ENCODE results near the gene TNS1. TPM values are rescaled to one million over a fixed set of nuclear protein-coding genes. Genes with fewer than 3 reads are reported as not detected.

TNS1 gene
- total RNA-seq, 3 donors from 2014 or later (not counting 1 experiment from before 2014, with no cell fraction given): 1.1 to 3.0 (median 2.1) TPM

- no peaks in the 10 kb centered on the region for H3K9me3 ChIP-seq (ENCODE audit: control insufficient read depth, insufficient read depth, low read length)
- WGBS (ENCODE audit: insufficient coverage): 88% methylated on average over 3 of the region's 3 CpGs
- H3K4me1 ChIP-seq (ENCODE audit: control insufficient read depth, insufficient read depth, low read length): peaks cover 4% of the 10 kb centered on the region
- Mint-ChIP-seq H3K27me3 (ENCODE audit: low read depth in 2 of 2) (peaks cover 23 to 24% of the 10 kb centered on the region in 2 donors), H3K36me3 (no peaks in the 10 kb centered on the region), H3K9me3 (no peaks in the 10 kb centered on the region), H3K4me3 (no peak overlapping the region), H3K4me1 (peaks cover 0 to 7% of the 10 kb centered on the region in 2 donors), H3K27ac (no peak overlapping the region)
- no peak for ATAC-seq
- no peaks in the 10 kb centered on the region for H3K27me3 ChIP-seq (ENCODE audit: control insufficient read depth, insufficient read depth, low read length)
- no peak overlapping the region for H3K27ac ChIP-seq (ENCODE audit: low read length)
- no peaks in the 10 kb centered on the region for H3K36me3 ChIP-seq (ENCODE audit: control insufficient read depth, insufficient read depth, low read length)
- intact Hi-C loops (cut with micrococcal nuclease): no loop called here
- no peak for TF ChIP-seq CTCF (IDR thresholded peaks at IDR 0.05)
- no peak for DNase-seq
- no peak overlapping the region for H3K4me3 ChIP-seq (ENCODE audit: low read length)
These were observed 63.6 kb downstream of the TNS1 start for GRCh38 chr2:217939220-217939619.

- Mint-ChIP-seq H3K4me3 (no peak overlapping the region), H3K9me3 (no peaks in the 10 kb centered on the region), H3K27ac (no peak overlapping the region), H3K4me1 (peaks cover 0 to 14% of the 10 kb centered on the region in 2 donors), H3K27me3 (ENCODE audit: low read depth in 2 of 2) (peaks cover 25 to 32% of the 10 kb centered on the region in 2 donors), H3K36me3 (no peaks in the 10 kb centered on the region)
- no peak overlapping the region for H3K27ac ChIP-seq (ENCODE audit: low read length)
- 77% methylated on average over 6 of the region's 6 CpGs for WGBS (ENCODE audit: insufficient coverage)
- peaks cover 7% of the 10 kb centered on the region for H3K4me1 ChIP-seq (ENCODE audit: control insufficient read depth, insufficient read depth, low read length)
- ATAC-seq (no peak), DNase-seq (no peak)
- no peak for TF ChIP-seq CTCF (IDR thresholded peaks at IDR 0.05)
- no peak overlapping the region for H3K4me3 ChIP-seq (ENCODE audit: low read length)
- no peaks in the 10 kb centered on the region for H3K27me3 ChIP-seq (ENCODE audit: control insufficient read depth, insufficient read depth, low read length)
- intact Hi-C loops (cut with micrococcal nuclease): no loop called here
- no peaks in the 10 kb centered on the region for H3K9me3 ChIP-seq (ENCODE audit: control insufficient read depth, insufficient read depth, low read length)
- H3K36me3 ChIP-seq (ENCODE audit: control insufficient read depth, insufficient read depth, low read length): no peaks in the 10 kb centered on the region
These were observed 64.8 kb downstream of the TNS1 start for GRCh38 chr2:217938036-217938435.

GRCh38 chr2:217937446-217937845 lies 65.3 kb downstream of the TNS1 start:
- H3K4me3 ChIP-seq (ENCODE audit: low read length): no peak overlapping the region
- no peak overlapping the region for H3K4me3 Mint-ChIP-seq
- no peak overlapping the region for H3K27ac ChIP-seq (ENCODE audit: low read length)
- no peak for TF ChIP-seq CTCF (IDR thresholded peaks at IDR 0.05)
- intact Hi-C loops (cut with micrococcal nuclease): no loop called here
- H3K9me3 ChIP-seq (ENCODE audit: control insufficient read depth, insufficient read depth, low read length): no peaks in the 10 kb centered on the region
- H3K36me3 Mint-ChIP-seq: no peaks in the 10 kb centered on the region
- H3K36me3 ChIP-seq (ENCODE audit: control insufficient read depth, insufficient read depth, low read length): no peaks in the 10 kb centered on the region
- ATAC-seq (no peak), DNase-seq (no peak)
- H3K27me3 ChIP-seq (ENCODE audit: control insufficient read depth, insufficient read depth, low read length): no peaks in the 10 kb centered on the region
- H3K4me1 ChIP-seq (ENCODE audit: control insufficient read depth, insufficient read depth, low read length): peaks cover 7% of the 10 kb centered on the region
- peaks cover 25 to 34% of the 10 kb centered on the region in 2 donors for H3K27me3 Mint-ChIP-seq (ENCODE audit: low read depth in 2 of 2)
- H3K27ac Mint-ChIP-seq: no peak overlapping the region
- H3K4me1 Mint-ChIP-seq: peaks cover 0 to 15% of the 10 kb centered on the region in 2 donors
- no peaks in the 10 kb centered on the region for H3K9me3 Mint-ChIP-seq
- WGBS (ENCODE audit: insufficient coverage): 69% methylated on average over 8 of the region's 8 CpGs

- H3K36me3 ChIP-seq (ENCODE audit: control insufficient read depth, insufficient read depth, low read length): no peaks in the 10 kb centered on the region
- no peaks in the 10 kb centered on the region for H3K9me3 ChIP-seq (ENCODE audit: control insufficient read depth, insufficient read depth, low read length)
- no peaks in the 10 kb centered on the region for H3K27me3 ChIP-seq (ENCODE audit: control insufficient read depth, insufficient read depth, low read length)
- Mint-ChIP-seq H3K9me3 (no peaks in the 10 kb centered on the region), H3K4me3 (no peak overlapping the region), H3K4me1 (peaks cover 0 to 15% of the 10 kb centered on the region in 2 donors), H3K36me3 (no peaks in the 10 kb centered on the region), H3K27ac (no peak overlapping the region), H3K27me3 (ENCODE audit: low read depth in 2 of 2) (peaks cover 25 to 38% of the 10 kb centered on the region in 2 donors)
- ATAC-seq: no peak
- 78% methylated on average over 10 of the region's 10 CpGs for WGBS (ENCODE audit: insufficient coverage)
- H3K4me1 ChIP-seq (ENCODE audit: control insufficient read depth, insufficient read depth, low read length): peaks cover 7% of the 10 kb centered on the region
- no peak overlapping the region for H3K27ac ChIP-seq (ENCODE audit: low read length)
- no peak for DNase-seq
- TF ChIP-seq CTCF (IDR thresholded peaks at IDR 0.05): no peak
- H3K4me3 ChIP-seq (ENCODE audit: low read length): no peak overlapping the region
- intact Hi-C loops (cut with micrococcal nuclease): no loop called here
These were observed 65.8 kb downstream of the TNS1 start for GRCh38 chr2:217936952-217937351.
